GM19023 (cell line): ENCODE measurements around the gene PRRT4.

Source experiments
- ATAC-seq: cut with Tn5 transposase; IDR thresholded peaks from one replicate; pipeline ENCODE4 v1.9.1; 2021; ENCODE audit warnings: mild to moderate bottlenecking, moderate library complexity; ENCODE audit not compliant: unreplicated experiment

Gene PRRT4

GRCh38 chr7:128378637-128379036, 17.1 kb upstream of the PRRT4 start:
- ATAC-seq, result no peak

- ATAC-seq, result no peak
Observed at GRCh38 chr7:128376077-128376476, 14.6 kb upstream of the PRRT4 start.

GRCh38 chr7:128374041-128374440, 12.6 kb upstream of the PRRT4 start:
- no peak for ATAC-seq

GRCh38 chr7:128373606-128374005, 12.1 kb upstream of the PRRT4 start:
- ATAC-seq, result no peak

- ATAC-seq, result no peak
Observed at GRCh38 chr7:128370491-128370890, 9.0 kb upstream of the PRRT4 start.

- ATAC-seq, result no peak
Observed at GRCh38 chr7:128366986-128367385, 5.5 kb upstream of the PRRT4 start.

GRCh38 chr7:128366300-128366699, 4.8 kb upstream of the PRRT4 start:
- ATAC-seq, result no peak

- no peak for ATAC-seq
Observed at GRCh38 chr7:128365432-128365831, 3.9 kb upstream of the PRRT4 start.

- no peak for ATAC-seq
Observed at GRCh38 chr7:128364166-128364870, 2.8 kb upstream of the PRRT4 start.

GRCh38 chr7:128363261-128363721, 1.8 kb upstream of the PRRT4 start:
- ATAC-seq, result no peak

- ATAC-seq, result no peak
Observed at GRCh38 chr7:128362670-128363069, 1.2 kb upstream of the PRRT4 start.

- no peak for ATAC-seq
Observed at GRCh38 chr7:128360359-128360678, 1.2 kb downstream of the PRRT4 start.

- ATAC-seq, result no peak
Observed at GRCh38 chr7:128359939-128360338, 1.6 kb downstream of the PRRT4 start.

GRCh38 chr7:128359336-128359735, 2.2 kb downstream of the PRRT4 start:
- no peak for ATAC-seq

GRCh38 chr7:128358233-128358632, 3.3 kb downstream of the PRRT4 start:
- no peak for ATAC-seq

- ATAC-seq, result no peak
Observed at GRCh38 chr7:128357217-128357613, 4.3 kb downstream of the PRRT4 start.

- no peak for ATAC-seq
Observed at GRCh38 chr7:128356546-128357216, 4.8 kb downstream of the PRRT4 start.

GRCh38 chr7:128353610-128354009, 7.9 kb downstream of the PRRT4 start:
- ATAC-seq, result no peak

- ATAC-seq, result no peak
Observed at GRCh38 chr7:128353189-128353588, 8.3 kb downstream of the PRRT4 start.

- ATAC-seq, result no peak
Observed at GRCh38 chr7:128352636-128353035, 8.9 kb downstream of the PRRT4 start.

- ATAC-seq, result no peak
Observed at GRCh38 chr7:128352153-128352537, 9.3 kb downstream of the PRRT4 start.

- no peak for ATAC-seq
Observed at GRCh38 chr7:128351296-128352152, 10.0 kb downstream of the PRRT4 start.
